RCC 7860 (cell line): ENCODE results near the gene LDLRAP1.

Experiments used
- DNase-seq: peaks from one replicate; pipeline ENCODE4 v3.0.0-alpha.2; 2015; ENCODE audit warnings: low spot score
- FAIRE-seq: peaks from 2 replicates; lab custom pipeline; 2012; peaks lifted over from hg19 to GRCh38; lab: Jason Lieb, UNC

Gene LDLRAP1

DNA sequence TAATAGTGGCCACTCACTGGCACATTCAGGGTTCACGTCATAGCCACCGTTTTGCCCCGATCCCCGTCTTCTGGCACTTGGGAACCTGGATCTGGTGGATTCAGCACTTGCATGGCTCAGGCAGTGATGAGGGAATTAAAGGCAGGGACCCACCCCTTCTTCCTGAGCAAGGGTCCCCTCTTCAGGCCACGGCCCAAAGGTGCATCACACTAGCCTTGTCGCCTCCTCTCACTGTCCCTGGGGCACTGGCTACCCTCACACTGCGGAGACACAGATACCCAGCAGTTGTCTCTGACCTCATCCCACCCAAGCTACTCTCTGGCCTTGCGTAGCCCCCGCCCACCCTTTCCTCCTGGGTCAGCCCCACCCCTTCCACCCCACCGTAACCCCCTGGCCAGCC lies 19.9 kb upstream of the LDLRAP1 start:
- FAIRE-seq, result no peak
- DNase-seq, result no peak

GRCh38 chr1:25524568-25525360 lies 18.6 kb upstream of the LDLRAP1 start:
- DNase-seq, result no peak
- FAIRE-seq, result no peak

DNA sequence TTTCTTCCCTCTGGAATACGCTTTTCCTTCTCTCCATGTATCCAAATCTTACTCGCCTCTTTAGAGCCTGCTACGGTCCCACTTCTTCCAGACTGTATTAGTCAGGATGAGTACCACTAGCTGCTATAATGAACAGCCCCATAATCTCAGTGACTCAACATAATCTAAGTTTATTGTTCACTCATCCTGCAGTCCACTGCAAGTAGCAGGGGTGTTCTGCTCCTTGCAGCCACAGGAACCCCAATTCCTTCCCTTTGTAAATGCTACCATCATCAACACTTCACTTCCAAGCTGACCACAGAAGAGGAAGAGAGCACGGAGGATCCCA lies 18.1 kb upstream of the LDLRAP1 start:
- DNase-seq (no peak), FAIRE-seq (no peak)

DNA sequence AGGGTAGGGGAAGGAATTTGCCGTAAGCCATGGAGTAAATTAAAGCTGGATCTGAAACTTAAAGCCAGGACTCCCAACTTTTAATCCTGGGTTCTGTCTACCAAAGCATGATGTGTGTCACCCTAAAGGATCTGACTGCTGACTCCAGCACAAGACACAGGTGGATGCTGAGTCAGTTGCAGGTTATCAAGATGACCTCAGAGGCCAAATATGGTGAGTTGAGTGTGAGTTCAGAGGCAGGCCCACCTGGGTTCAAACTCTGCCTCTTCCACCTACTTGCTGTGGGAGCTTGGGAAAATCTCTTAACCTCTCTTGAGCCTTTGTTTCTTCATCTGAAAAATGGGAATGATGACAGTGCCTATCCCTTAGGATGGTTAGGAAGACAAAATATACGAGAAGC lies 16.7 kb upstream of the LDLRAP1 start:
- no peak for DNase-seq
- FAIRE-seq, result no peak

- DNase-seq (no peak), FAIRE-seq (no peak)
These were observed 16.1 kb upstream of the LDLRAP1 start for GRCh38 chr1:25527226-25527846.

GRCh38 chr1:25527946-25528595 lies 15.3 kb upstream of the LDLRAP1 start:
- DNase-seq, result no peak
- FAIRE-seq, result no peak

GRCh38 chr1:25528881-25529517 lies 14.4 kb upstream of the LDLRAP1 start:
- FAIRE-seq, result no peak
- DNase-seq, result no peak

- no peak for FAIRE-seq
- DNase-seq, result no peak
These were observed 13.8 kb upstream of the LDLRAP1 start for GRCh38 chr1:25529518-25530185.

DNA sequence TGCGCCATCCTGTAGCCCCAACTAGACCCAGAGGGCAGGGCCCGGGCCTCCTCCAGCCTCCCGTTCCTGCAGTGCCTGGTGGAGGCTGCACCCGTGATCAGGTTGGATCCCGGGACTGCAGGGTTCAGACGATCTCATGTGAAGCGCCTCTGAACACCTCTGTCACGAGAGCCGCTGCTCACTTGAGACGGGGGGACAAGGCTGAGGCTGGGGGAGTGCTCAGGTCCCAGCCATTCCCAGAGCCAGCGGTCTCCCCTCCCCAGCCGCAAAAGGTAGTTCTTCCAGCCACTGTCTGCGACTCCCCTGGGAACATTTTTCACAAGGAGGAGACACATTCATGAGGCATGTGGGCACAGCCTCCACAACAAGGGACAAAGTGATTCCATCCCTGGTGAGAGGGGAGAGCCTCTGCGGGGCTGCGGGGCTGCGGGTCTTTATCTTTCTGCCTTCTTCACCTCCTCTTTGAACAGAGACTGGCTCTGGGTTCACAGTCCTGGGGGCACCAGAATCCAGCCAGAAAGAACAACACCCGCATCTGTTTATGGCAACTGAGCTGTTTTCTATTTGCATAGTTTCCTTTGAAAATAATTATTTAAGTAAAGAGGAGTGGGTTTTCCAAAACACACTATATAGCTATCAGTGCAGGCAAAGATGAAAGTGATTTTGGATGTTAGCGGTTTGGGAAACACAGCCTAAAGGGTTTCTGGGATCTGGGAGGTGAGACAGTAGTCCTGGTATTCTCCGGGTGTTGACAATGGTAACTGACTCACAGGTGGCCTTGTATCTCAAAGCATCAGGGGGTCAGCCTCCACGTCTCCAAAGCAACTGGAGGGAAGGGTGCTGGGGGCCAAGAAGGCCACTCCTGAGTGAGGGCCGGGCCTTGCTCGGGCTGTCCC lies 13.0 kb upstream of the LDLRAP1 start:
- no peak for DNase-seq
- FAIRE-seq, result no peak

DNA sequence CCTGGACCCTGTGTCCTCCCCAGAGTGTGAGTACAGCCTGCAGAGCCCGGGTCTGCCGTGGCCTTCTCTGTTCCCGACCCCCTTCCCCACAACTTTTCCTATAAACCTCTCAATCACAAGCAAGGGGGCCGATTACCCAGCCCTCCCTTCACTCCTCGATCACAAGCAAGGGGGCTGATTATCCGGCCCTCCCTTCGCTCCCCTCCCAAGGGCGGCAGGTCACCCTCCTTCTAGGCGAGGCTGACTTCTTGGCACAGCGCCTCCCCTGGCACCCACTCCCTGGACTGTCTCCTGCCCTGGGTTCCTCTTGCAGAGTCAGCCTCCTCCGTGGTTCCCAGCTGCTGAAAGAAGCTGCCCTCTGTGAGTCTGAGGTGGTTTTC lies 12.3 kb upstream of the LDLRAP1 start:
- FAIRE-seq, result no peak

DNA sequence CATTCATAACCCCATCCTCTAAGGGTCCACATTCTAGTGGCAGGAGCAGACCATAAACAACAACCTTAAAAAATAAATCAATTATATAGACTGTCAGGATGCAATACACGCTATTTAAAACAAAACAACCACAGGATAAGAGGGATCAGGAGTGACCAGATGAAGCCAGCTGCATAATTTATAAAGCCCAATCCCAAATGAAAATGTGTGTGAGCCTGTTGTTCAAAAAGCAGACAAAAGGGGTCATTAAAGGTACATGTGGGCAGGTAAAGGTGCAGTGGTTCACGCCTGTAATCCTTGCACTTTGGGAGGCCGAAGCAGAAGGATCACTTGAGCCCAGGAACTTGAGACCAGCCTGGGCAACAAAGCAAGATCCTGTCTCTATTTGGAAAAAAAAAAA lies 10.4 kb upstream of the LDLRAP1 start:
- no peak for FAIRE-seq
- DNase-seq, result no peak

More for the DNA sequence above, 12.3 kb upstream of the LDLRAP1 start:
- no peak for DNase-seq

- FAIRE-seq (no peak), DNase-seq (no peak)
These were observed 9.5 kb upstream of the LDLRAP1 start for GRCh38 chr1:25533775-25534409.

DNA sequence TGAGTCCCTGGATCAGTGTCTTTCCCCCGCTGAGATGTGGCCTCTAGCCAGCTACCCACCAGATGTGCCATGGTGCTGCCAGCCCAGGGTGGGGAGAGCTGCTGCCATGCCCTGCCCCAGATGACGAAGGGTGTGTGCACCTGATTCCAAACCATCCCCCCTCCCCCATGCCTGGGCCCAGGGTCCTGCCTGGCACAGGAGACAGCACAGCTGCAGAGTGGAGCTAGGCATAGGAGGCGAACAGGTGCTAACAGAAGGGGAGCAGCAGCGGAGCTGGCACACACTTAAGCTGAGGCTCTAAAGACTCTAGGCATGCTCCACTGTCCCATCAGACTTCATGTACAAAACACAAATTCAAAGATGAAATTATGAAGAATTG lies 9.0 kb upstream of the LDLRAP1 start:
- FAIRE-seq, result no peak
- DNase-seq, result no peak

DNA sequence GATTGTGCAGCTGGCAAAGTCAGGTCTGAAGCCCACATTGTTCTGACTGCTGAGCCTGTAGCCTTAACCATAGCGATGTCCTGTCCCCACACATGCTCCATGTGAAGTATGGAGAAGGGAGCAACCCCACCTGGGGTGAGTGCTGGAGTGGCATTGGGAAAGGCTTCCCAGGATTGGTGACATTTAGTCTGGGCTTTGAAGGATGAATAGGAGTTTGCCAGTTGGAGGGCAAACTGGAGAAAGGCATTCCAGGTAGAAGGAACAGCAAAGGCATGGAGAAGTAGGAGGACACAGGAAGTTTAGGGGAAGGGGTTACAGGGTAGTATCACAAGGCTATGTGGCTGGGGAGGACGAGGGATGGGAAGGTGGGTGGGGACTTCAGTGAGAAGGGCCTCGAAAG lies 7.3 kb upstream of the LDLRAP1 start:
- DNase-seq (no peak), FAIRE-seq (no peak)

GRCh38 chr1:25537153-25537831 lies 6.1 kb upstream of the LDLRAP1 start:
- FAIRE-seq, result no peak
- DNase-seq, result no peak

DNA sequence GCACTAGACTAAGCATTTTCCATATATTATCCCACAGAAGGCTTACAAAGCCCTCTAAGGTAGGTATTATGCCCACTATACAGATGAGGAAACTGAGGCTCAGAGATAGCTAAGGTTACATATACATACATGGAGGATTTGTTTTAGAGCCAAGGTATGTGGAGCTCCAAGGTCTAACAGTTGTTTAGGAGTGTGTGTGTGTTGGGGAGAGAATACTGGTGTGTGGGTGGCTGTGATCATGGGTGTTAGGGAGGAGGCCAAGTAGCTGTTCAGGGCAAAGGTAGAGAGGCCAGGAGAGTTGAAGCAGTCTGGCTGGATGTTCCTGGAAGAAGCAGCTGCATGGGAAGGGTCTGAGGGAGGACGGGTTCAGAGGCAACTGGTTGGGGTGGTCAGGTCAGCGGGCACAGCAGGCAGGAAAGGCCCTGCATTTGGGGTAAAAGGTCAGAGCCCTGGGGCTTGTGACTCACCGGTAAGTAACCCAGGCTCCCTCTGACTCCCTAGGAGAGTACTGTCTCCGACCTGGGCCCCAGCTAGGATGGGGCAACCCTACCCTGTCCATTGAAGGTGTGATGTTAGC lies 5.1 kb upstream of the LDLRAP1 start:
- no peak for DNase-seq
- no peak for FAIRE-seq

- no peak for DNase-seq
These were observed 2.6 kb upstream of the LDLRAP1 start for GRCh38 chr1:25540750-25541342.

DNA sequence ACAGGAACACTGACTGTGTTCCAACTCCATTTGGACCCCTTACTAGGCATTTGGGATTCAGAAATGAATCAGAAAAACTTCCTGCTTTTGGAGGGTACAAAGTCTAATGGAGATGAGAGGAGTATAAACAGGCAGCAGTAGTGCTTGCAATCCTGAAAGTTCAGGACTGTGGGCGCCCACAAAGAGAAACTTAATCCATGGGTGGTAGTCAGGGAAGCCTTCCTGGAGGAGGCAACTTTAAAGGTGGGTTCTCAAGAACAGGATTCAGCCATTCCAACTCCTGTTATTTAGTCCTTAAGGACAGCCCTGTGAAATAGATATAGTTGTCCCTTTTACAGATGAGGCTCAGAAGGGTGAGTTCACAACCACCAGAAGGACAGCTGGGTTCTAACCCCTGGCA lies 2.0 kb upstream of the LDLRAP1 start:
- FAIRE-seq (no peak), DNase-seq (no peak)

More at GRCh38 chr1:25540750-25541342, 2.6 kb upstream of the LDLRAP1 start:
- no peak for FAIRE-seq
